Mesodermal cell (in vitro differentiated cells): ENCODE data around the gene TUFM.

ENCODE experiments used
- H3K27ac ChIP-seq: 2 replicates; pipeline ENCODE4 v1.7.0; 2013; ENCODE audit warnings: mild to moderate bottlenecking, low read depth, low read length, moderate library complexity; ENCODE audit not compliant: severe bottlenecking
- H3K36me3 ChIP-seq: 2 replicates; pipeline ENCODE4 v1.7.1; 2013; ENCODE audit warnings: mild to moderate bottlenecking, low read length, moderate library complexity; ENCODE audit not compliant: control insufficient read depth, insufficient read depth
- H3K4me1 ChIP-seq: one replicate; pipeline ENCODE4 v1.7.1; 2013; ENCODE audit warnings: mild to moderate bottlenecking, low read length; ENCODE audit not compliant: insufficient read depth, control insufficient read depth, poor library complexity, severe bottlenecking
- H3K4me3 ChIP-seq: 2 replicates; pipeline ENCODE4 v1.7.0; 2013; ENCODE audit warnings: low read length, control low read depth, mild to moderate bottlenecking; ENCODE audit not compliant: insufficient read depth, poor library complexity, severe bottlenecking; ENCODE audit errors: extremely low read depth
- H3K9me3 ChIP-seq: 2 replicates; pipeline ENCODE4 v1.7.1; 2013; ENCODE audit warnings: mild to moderate bottlenecking, low read length, moderate library complexity; ENCODE audit not compliant: control insufficient read depth
- WGBS, 2 experiments: methylation state at CpG; one replicate each; pipeline ENCODE4 v1.1.5; 2013; ENCODE audit warnings: missing lambda C conversion rate in 2 of 2; ENCODE audit not compliant: insufficient coverage in 2 of 2; 5-methylcytosine and 5-hydroxymethylcytosine counted together

The TUFM gene

GRCh38 chr16:28859326-28859725, 13.2 kb upstream of the TUFM start:
- no peaks in the 10 kb centered on the region for H3K36me3 ChIP-seq
- H3K9me3 ChIP-seq, result no peaks in the 10 kb centered on the region
- no peaks in the 10 kb centered on the region for H3K4me1 ChIP-seq
- H3K27ac ChIP-seq, result no peak overlapping the region
- H3K4me3 ChIP-seq, result no peak overlapping the region
- 50 to 57% methylated on average over 2 to 3 of the region's 4 CpGs for WGBS, 2 experiments

- WGBS, 2 experiments, result 93 to 97% methylated on average over 8 of the region's 8 CpGs
- H3K4me1 ChIP-seq, result no peaks in the 10 kb centered on the region
- H3K9me3 ChIP-seq, result no peaks in the 10 kb centered on the region
- H3K27ac ChIP-seq, result no peak overlapping the region
- H3K36me3 ChIP-seq, result no peaks in the 10 kb centered on the region
- H3K4me3 ChIP-seq, result no peak overlapping the region
These were observed 12.3 kb upstream of the TUFM start for GRCh38 chr16:28858421-28858820.

- Histone ChIP-seq H3K9me3 (no peaks in the 10 kb centered on the region), H3K4me1 (peaks cover 2% of the 10 kb centered on the region), H3K4me3 (peak overlapping the region; percentile 97), H3K36me3 (peaks cover 33% of the 10 kb centered on the region), H3K27ac (peak overlapping the region; percentile 45)
- 50 to 62% methylated on average over 2 to 4 of the region's 5 CpGs for WGBS, 2 experiments
These were observed 755 bp upstream of the TUFM start for GRCh38 chr16:28846933-28847273.

- peaks cover 2% of the 10 kb centered on the region for H3K4me1 ChIP-seq
- H3K36me3 ChIP-seq, result peaks cover 35% of the 10 kb centered on the region
- peak overlapping the region; percentile 69 for H3K27ac ChIP-seq
- 1% methylated on average over 16 of the region's 16 CpGs for WGBS, 2 experiments
- H3K4me3 ChIP-seq, result peak overlapping the region; percentile 97
- H3K9me3 ChIP-seq, result no peaks in the 10 kb centered on the region
These were observed 428 bp downstream of the TUFM start for GRCh38 chr16:28845761-28846079.

- Histone ChIP-seq H3K27ac (no peak overlapping the region), H3K4me3 (peak overlapping the region; percentile 97), H3K4me1 (peaks cover 2% of the 10 kb centered on the region), H3K36me3 (peaks cover 35% of the 10 kb centered on the region), H3K9me3 (no peaks in the 10 kb centered on the region)
- 67 to 73% methylated on average over 9 of the region's 10 CpGs for WGBS, 2 experiments
These were observed 855 bp downstream of the TUFM start for GRCh38 chr16:28845293-28845692.

GRCh38 chr16:28844226-28844885, 1.8 kb downstream of the TUFM start:
- no peak overlapping the region for H3K4me3 ChIP-seq
- WGBS, 2 experiments, result 95 to 98% methylated on average over 15 to 19 of the region's 19 CpGs
- peaks cover 2% of the 10 kb centered on the region for H3K4me1 ChIP-seq
- no peaks in the 10 kb centered on the region for H3K9me3 ChIP-seq
- peaks cover 39% of the 10 kb centered on the region for H3K36me3 ChIP-seq
- H3K27ac ChIP-seq, result no peak overlapping the region

GRCh38 chr16:28843766-28844165, 2.4 kb downstream of the TUFM start:
- H3K4me1 ChIP-seq, result peaks cover 2% of the 10 kb centered on the region
- WGBS, 2 experiments, result 93 to 98% methylated on average over 5 to 10 of the region's 12 CpGs
- H3K4me3 ChIP-seq, result no peak overlapping the region
- H3K27ac ChIP-seq, result no peak overlapping the region
- H3K36me3 ChIP-seq, result peaks cover 44% of the 10 kb centered on the region
- no peaks in the 10 kb centered on the region for H3K9me3 ChIP-seq

GRCh38 chr16:28842696-28843095, 3.5 kb downstream of the TUFM start:
- WGBS, 2 experiments, result 93 to 100% methylated on average over 5 to 7 of the region's 7 CpGs
- H3K4me1 ChIP-seq, result peaks cover 2% of the 10 kb centered on the region
- H3K4me3 ChIP-seq, result no peak overlapping the region
- no peak overlapping the region for H3K27ac ChIP-seq
- H3K36me3 ChIP-seq, result peaks cover 54% of the 10 kb centered on the region
- no peaks in the 10 kb centered on the region for H3K9me3 ChIP-seq

- H3K36me3 ChIP-seq, result peaks cover 77% of the 10 kb centered on the region
- WGBS, 2 experiments, result 0% methylated on average over 1 of the region's 1 CpG
- peak overlapping the region; percentile 32 for H3K27ac ChIP-seq
- no peak overlapping the region for H3K4me3 ChIP-seq
- H3K4me1 ChIP-seq, result no peaks in the 10 kb centered on the region
- no peaks in the 10 kb centered on the region for H3K9me3 ChIP-seq
These were observed 6.2 kb downstream of the TUFM start for GRCh38 chr16:28839899-28840298.

GRCh38 chr16:28839004-28839639, 7.0 kb downstream of the TUFM start:
- Histone ChIP-seq H3K4me3 (no peak overlapping the region), H3K4me1 (no peaks in the 10 kb centered on the region), H3K27ac (no peak overlapping the region), H3K36me3 (peaks cover 77% of the 10 kb centered on the region), H3K9me3 (no peaks in the 10 kb centered on the region)
- 95 to 99% methylated on average over 9 to 12 of the region's 14 CpGs for WGBS, 2 experiments

- Histone ChIP-seq H3K27ac (no peak overlapping the region), H3K4me1 (no peaks in the 10 kb centered on the region), H3K36me3 (peaks cover 77% of the 10 kb centered on the region), H3K4me3 (no peak overlapping the region), H3K9me3 (no peaks in the 10 kb centered on the region)
- 100% methylated on average over 1 of the region's 1 CpG for WGBS, 2 experiments
These were observed 7.6 kb downstream of the TUFM start for GRCh38 chr16:28838558-28838918.
